Nephron progenitor cell (in vitro differentiated cells): Measurements from ENCODE around the gene PDZD2.
"Not testable (repeated sequence)": the region's sequence is repeated elsewhere in the genome, so short reads cannot be mapped to it uniquely, and the experiment has no call there.

Experiments used
- DNase-seq: peaks from one replicate; pipeline ENCODE4 v3.0.0; 2021
- H3K27ac Mint-ChIP-seq: 2 replicates; pipeline ENCODE4 v1.8.0; 2021; ENCODE audit warnings: mild to moderate bottlenecking, moderate library complexity, mixed read lengths
- H3K27me3 Mint-ChIP-seq: 2 replicates; pipeline ENCODE4 v1.8.0; 2021; ENCODE audit warnings: mild to moderate bottlenecking, low read depth, mixed read lengths; ENCODE audit not compliant: poor library complexity
- H3K36me3 Mint-ChIP-seq: 2 replicates; pipeline ENCODE4 v1.8.0; 2021; ENCODE audit warnings: low read depth, mixed read lengths
- H3K4me1 Mint-ChIP-seq: 2 replicates; pipeline ENCODE4 v1.8.0; 2021; ENCODE audit warnings: mixed read lengths
- H3K4me3 Mint-ChIP-seq: 2 replicates; pipeline ENCODE4 v1.8.0; 2021; ENCODE audit warnings: mild to moderate bottlenecking, moderate library complexity, mixed read lengths
- H3K9me3 Mint-ChIP-seq: 2 replicates; pipeline ENCODE4 v1.8.0; 2021; ENCODE audit warnings: mild to moderate bottlenecking, moderate library complexity, mixed read lengths
- CTCF ChIP-seq: fragments of 200-600 bp; sonication (generic); IDR thresholded peaks from 2 replicates; pipeline ENCODE4 v1.5.0; 2021; ENCODE audit warnings: antibody characterized with exemption

The PDZD2 gene

GRCh38 chr5:31768046-31768445 lies 129.1 kb downstream of the PDZD2 start:
- Mint-ChIP-seq H3K27me3 (peaks cover 19% of the 10 kb centered on the region), H3K9me3 (peaks cover 4% of the 10 kb centered on the region), H3K27ac (no peak overlapping the region), H3K4me1 (peaks cover 20% of the 10 kb centered on the region), H3K4me3 (no peak overlapping the region), H3K36me3 (no peaks in the 10 kb centered on the region)
- no peak for TF ChIP-seq CTCF
- DNase-seq: no peak

GRCh38 chr5:31768784-31769183 lies 129.9 kb downstream of the PDZD2 start:
- H3K27me3 Mint-ChIP-seq: peaks cover 19% of the 10 kb centered on the region
- peaks cover 7% of the 10 kb centered on the region for H3K9me3 Mint-ChIP-seq
- no peak overlapping the region for H3K4me3 Mint-ChIP-seq
- no peak for DNase-seq
- H3K4me1 Mint-ChIP-seq: peaks cover 20% of the 10 kb centered on the region
- no peaks in the 10 kb centered on the region for H3K36me3 Mint-ChIP-seq
- no peak overlapping the region for H3K27ac Mint-ChIP-seq
- no peak for TF ChIP-seq CTCF

GRCh38 chr5:31769530-31769929 lies 130.6 kb downstream of the PDZD2 start:
- Mint-ChIP-seq H3K4me3 (no peak overlapping the region), H3K27ac (no peak overlapping the region), H3K9me3 (peaks cover 13% of the 10 kb centered on the region), H3K27me3 (peaks cover 18% of the 10 kb centered on the region), H3K4me1 (peaks cover 20% of the 10 kb centered on the region), H3K36me3 (no peaks in the 10 kb centered on the region)
- no peak for DNase-seq
- TF ChIP-seq CTCF: no peak

- Mint-ChIP-seq H3K27ac (peak overlapping the region; percentile 75), H3K4me1 (peaks cover 20% of the 10 kb centered on the region), H3K27me3 (peaks cover 13% of the 10 kb centered on the region), H3K36me3 (no peaks in the 10 kb centered on the region), H3K4me3 (no peak overlapping the region), H3K9me3 (peaks cover 20% of the 10 kb centered on the region)
- no peak for DNase-seq
- no peak for TF ChIP-seq CTCF
Observed at GRCh38 chr5:31770132-31770720, 131.3 kb downstream of the PDZD2 start.

- no peak for TF ChIP-seq CTCF
- DNase-seq: no peak
- Mint-ChIP-seq H3K4me3 (no peak overlapping the region), H3K4me1 (peaks cover 16% of the 10 kb centered on the region), H3K36me3 (no peaks in the 10 kb centered on the region), H3K27ac (no peak overlapping the region), H3K9me3 (peaks cover 27% of the 10 kb centered on the region), H3K27me3 (peaks cover 10% of the 10 kb centered on the region)
Observed at GRCh38 chr5:31770998-31771397, 132.1 kb downstream of the PDZD2 start.

- TF ChIP-seq CTCF: no peak
- Mint-ChIP-seq H3K9me3 (peaks cover 30% of the 10 kb centered on the region), H3K4me1 (peaks cover 16% of the 10 kb centered on the region), H3K27ac (no peak overlapping the region), H3K36me3 (no peaks in the 10 kb centered on the region), H3K27me3 (peaks cover 10% of the 10 kb centered on the region), H3K4me3 (no peak overlapping the region)
- no peak for DNase-seq
Observed at GRCh38 chr5:31771500-31771899, 132.6 kb downstream of the PDZD2 start.

GRCh38 chr5:31776294-31776693 lies 137.4 kb downstream of the PDZD2 start:
- not testable (repeated sequence) for H3K27ac Mint-ChIP-seq, H3K4me1 Mint-ChIP-seq, H3K27me3 Mint-ChIP-seq, DNase-seq, H3K4me3 Mint-ChIP-seq, H3K36me3 Mint-ChIP-seq
- peaks cover 47% of the 10 kb centered on the region for H3K9me3 Mint-ChIP-seq
